Neural progenitor cell (in vitro differentiated cells): ENCODE data around the gene CERS6.

ENCODE experiments used
- CTCF ChIP-seq: fragments of 200-600 bp; sonication (generic); IDR thresholded peaks from 2 replicates; pipeline ENCODE4 v1.5.1; 2017; ENCODE audit warnings: antibody characterized with exemption, mild to moderate bottlenecking
- EZH2 ChIP-seq: fragments of 200-600 bp; sonication (generic); IDR thresholded peaks from 2 replicates; pipeline ENCODE4 v1.6.1; 2017; ENCODE audit warnings: antibody characterized with exemption, mild to moderate bottlenecking, moderate library complexity
- EZH2phosphoT487 ChIP-seq: fragments of 200-600 bp; sonication (generic); IDR thresholded peaks from 2 replicates; pipeline ENCODE4 v1.6.1; 2017; ENCODE audit warnings: antibody characterized with exemption

- TF ChIP-seq CTCF (no peak), EZH2 (no peak), EZH2phosphoT487 (no peak)
Observed at GRCh38 chr2:168796090-168796577, 340.1 kb downstream of the CERS6 start.
